Esophagus squamous epithelium (tissue), 4 donors: Measurements from ENCODE around the gene FAM222B.

Experiments
- POLR2A ChIP-seq, 4 donors: fragments of 450-650 bp; IDR thresholded peaks; one replicate each; pipeline ENCODE4 v1.6.1; 2017; ENCODE audit warnings: antibody characterized with exemption in 4 of 4, mild to moderate bottlenecking in 4 of 4, moderate library complexity in 3 of 4
- TF ChIP-seq, protein P1 (sequence below), 6 experiments: fragments of 450-650 bp in 4 of 6; fragments of 200-600 bp in 2 of 6; sonication (generic) in 2 of 6; IDR thresholded peaks; one replicate each; pipeline ENCODE4 v1.5.1; 2016 to 2019; ENCODE audit warnings: antibody characterized with exemption in 6 of 6, mild to moderate bottlenecking in 4 of 6, moderate library complexity in 4 of 6

- TF ChIP-seq, protein P1, sequence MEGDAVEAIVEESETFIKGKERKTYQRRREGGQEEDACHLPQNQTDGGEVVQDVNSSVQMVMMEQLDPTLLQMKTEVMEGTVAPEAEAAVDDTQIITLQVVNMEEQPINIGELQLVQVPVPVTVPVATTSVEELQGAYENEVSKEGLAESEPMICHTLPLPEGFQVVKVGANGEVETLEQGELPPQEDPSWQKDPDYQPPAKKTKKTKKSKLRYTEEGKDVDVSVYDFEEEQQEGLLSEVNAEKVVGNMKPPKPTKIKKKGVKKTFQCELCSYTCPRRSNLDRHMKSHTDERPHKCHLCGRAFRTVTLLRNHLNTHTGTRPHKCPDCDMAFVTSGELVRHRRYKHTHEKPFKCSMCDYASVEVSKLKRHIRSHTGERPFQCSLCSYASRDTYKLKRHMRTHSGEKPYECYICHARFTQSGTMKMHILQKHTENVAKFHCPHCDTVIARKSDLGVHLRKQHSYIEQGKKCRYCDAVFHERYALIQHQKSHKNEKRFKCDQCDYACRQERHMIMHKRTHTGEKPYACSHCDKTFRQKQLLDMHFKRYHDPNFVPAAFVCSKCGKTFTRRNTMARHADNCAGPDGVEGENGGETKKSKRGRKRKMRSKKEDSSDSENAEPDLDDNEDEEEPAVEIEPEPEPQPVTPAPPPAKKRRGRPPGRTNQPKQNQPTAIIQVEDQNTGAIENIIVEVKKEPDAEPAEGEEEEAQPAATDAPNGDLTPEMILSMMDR (IDR thresholded peaks at IDR 0.05), result no peak
- TF ChIP-seq POLR2A (IDR thresholded peaks at IDR 0.05), result no peak
These were observed 23.8 kb downstream of the FAM222B start for GRCh38 chr17:28818819-28819221.
